T-helper 17 cell (primary cell): ENCODE results near the gene MAP4K3. TPM values are rescaled to one million over a fixed set of nuclear protein-coding genes. Genes with fewer than 3 reads are reported as not detected.
"Not testable (repeated sequence)": the region's sequence is repeated elsewhere in the genome, so short reads cannot be mapped to it uniquely, and the experiment has no call there.

Experiments used
- ATAC-seq: fragments of 150-1000 bp; cut with Tn5 transposase; 2 replicates; pipeline ENCODE4 v1.10.0; 2021; ENCODE audit warnings: mild to moderate bottlenecking, moderate library complexity
- DNase-seq, 3 donors: peaks; one replicate each; pipeline versions ENCODE4 v3.0.0 to v3.0.0-alpha.2; 2020 to 2021
- H3K9me3 ChIP-seq: one replicate; pipeline ENCODE4 v1.7.0; 2013; ENCODE audit warnings: low read length, mild to moderate bottlenecking; ENCODE audit not compliant: control insufficient read depth, poor library complexity, severe bottlenecking
- H3K27ac Mint-ChIP-seq: one replicate; pipeline ENCODE4 v1.8.0; 2022; ENCODE audit warnings: mild to moderate bottlenecking, moderate library complexity, mixed read lengths
- H3K27me3 Mint-ChIP-seq: one replicate; pipeline ENCODE4 v1.8.0; 2022; ENCODE audit warnings: mixed read lengths
- H3K36me3 Mint-ChIP-seq: one replicate; pipeline ENCODE4 v1.8.0; 2022; ENCODE audit warnings: low read depth, mixed read lengths
- H3K4me1 Mint-ChIP-seq: one replicate; pipeline ENCODE4 v1.8.0; 2022; ENCODE audit warnings: mild to moderate bottlenecking, mixed read lengths
- H3K4me3 Mint-ChIP-seq: one replicate; pipeline ENCODE4 v1.8.0; 2022; ENCODE audit warnings: mild to moderate bottlenecking, moderate library complexity, mixed read lengths
- total RNA-seq, 4 donors: library from RNA in 2 of 4; stranded (reverse) in 2 of 4; gene quantifications; one replicate each; pipeline ENCODE4 v1.2.3 and lab custom pipeline; 2022 to 2026

Gene MAP4K3
- total RNA-seq, 2 donors from 2014 or later: 18.8 to 19.7 TPM

DNA sequence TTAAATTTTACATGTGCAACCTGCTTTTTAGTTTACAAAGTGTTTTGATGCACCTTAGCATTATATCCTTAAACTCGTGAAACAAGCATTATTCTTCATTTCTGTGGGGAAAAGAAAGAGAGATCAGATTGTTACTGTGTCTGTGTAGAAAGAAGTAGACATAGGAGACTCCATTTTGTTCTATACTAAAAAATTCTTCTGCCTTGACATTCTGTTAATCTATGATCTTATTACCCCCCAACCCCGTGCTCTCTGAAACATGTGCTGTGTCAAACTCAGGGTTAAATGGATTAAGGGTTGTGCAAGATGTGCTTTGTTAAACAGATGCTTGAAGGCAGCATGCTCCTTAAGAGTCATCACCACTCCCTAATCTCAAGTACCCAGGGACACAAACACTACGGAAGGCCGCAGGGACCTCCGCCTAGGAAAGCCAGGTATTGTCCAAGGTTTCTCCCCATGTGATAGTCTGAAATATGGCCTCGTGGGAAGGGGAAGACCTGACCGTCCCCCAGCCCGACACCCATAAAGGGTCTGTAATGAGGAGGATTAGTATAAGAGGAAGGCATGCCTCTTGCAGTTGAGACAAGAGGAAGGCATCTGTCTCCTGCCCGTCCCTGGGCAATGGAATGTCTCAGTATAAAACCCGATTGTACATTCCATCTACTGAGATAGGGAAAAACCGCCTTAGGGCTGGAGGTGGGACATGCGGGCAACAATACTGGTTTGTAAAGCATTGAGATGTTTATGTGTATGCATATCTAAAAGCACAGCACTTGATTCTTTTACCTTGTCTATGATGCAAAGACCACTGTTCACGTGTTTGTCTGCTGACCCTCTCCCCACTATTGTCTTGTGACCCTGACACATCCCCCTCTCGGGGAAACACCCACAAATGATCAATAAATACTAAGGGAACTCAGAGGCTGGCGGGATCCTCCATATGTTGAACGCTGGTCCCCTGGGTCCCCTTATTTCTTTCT lies 115.7 kb downstream of the MAP4K3 start:
- not testable (repeated sequence) for H3K27ac Mint-ChIP-seq, H3K27me3 Mint-ChIP-seq, DNase-seq, H3K36me3 Mint-ChIP-seq, H3K4me3 Mint-ChIP-seq, H3K4me1 Mint-ChIP-seq, H3K9me3 ChIP-seq, ATAC-seq

DNA sequence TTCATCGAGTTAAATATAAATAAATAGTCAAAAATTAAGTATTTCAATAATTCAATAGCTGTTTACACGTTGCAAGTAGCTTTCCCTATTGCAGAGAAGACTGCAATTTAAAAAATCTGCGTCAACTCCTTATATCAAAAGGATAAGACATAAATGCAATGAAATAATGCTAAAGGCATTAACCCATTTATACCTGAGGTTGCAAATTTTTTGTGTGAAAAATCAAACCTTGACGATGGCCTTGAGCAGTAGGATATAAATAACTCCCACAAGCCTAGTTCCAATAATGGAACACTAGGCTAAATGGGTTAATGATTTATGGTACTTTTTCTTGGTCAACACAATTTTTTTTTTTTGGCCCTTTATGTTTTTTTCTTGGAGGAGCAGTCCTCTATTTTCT lies 116.9 kb downstream of the MAP4K3 start:
- Mint-ChIP-seq H3K27ac (no peak overlapping the region), H3K4me1 (no peaks in the 10 kb centered on the region), H3K4me3 (no peak overlapping the region), H3K27me3 (no peaks in the 10 kb centered on the region), H3K36me3 (no peaks in the 10 kb centered on the region)
- ATAC-seq (no peak), DNase-seq (no peak)
- no peaks in the 10 kb centered on the region for H3K9me3 ChIP-seq

GRCh38 chr2:39313575-39313974 lies 123.5 kb downstream of the MAP4K3 start:
- no peak overlapping the region for H3K4me3 Mint-ChIP-seq
- H3K27me3 Mint-ChIP-seq: no peaks in the 10 kb centered on the region
- H3K9me3 ChIP-seq: no peaks in the 10 kb centered on the region
- DNase-seq (no peak), ATAC-seq (no peak)
- peaks cover 3% of the 10 kb centered on the region for H3K36me3 Mint-ChIP-seq
- no peaks in the 10 kb centered on the region for H3K4me1 Mint-ChIP-seq
- H3K27ac Mint-ChIP-seq: no peak overlapping the region

GRCh38 chr2:39311469-39311868 lies 125.6 kb downstream of the MAP4K3 start:
- H3K36me3 Mint-ChIP-seq: peaks cover 3% of the 10 kb centered on the region
- no peaks in the 10 kb centered on the region for H3K4me1 Mint-ChIP-seq

GRCh38 chr2:39308778-39309177 lies 128.3 kb downstream of the MAP4K3 start:
- Mint-ChIP-seq H3K27ac (no peak overlapping the region), H3K36me3 (peaks cover 3% of the 10 kb centered on the region), H3K27me3 (no peaks in the 10 kb centered on the region), H3K4me3 (no peak overlapping the region), H3K4me1 (no peaks in the 10 kb centered on the region)
- no peaks in the 10 kb centered on the region for H3K9me3 ChIP-seq
- DNase-seq: no peak
- no peak for ATAC-seq

More at GRCh38 chr2:39311469-39311868, 125.6 kb downstream of the MAP4K3 start:
- no peak for ATAC-seq
- H3K9me3 ChIP-seq: no peaks in the 10 kb centered on the region
- Mint-ChIP-seq H3K4me3 (no peak overlapping the region), H3K27ac (no peak overlapping the region), H3K27me3 (no peaks in the 10 kb centered on the region)
- no peak for DNase-seq

- Mint-ChIP-seq H3K36me3 (no peaks in the 10 kb centered on the region), H3K4me1 (no peaks in the 10 kb centered on the region), H3K27me3 (no peaks in the 10 kb centered on the region), H3K4me3 (no peak overlapping the region), H3K27ac (no peak overlapping the region)
- H3K9me3 ChIP-seq: no peaks in the 10 kb centered on the region
- no peak for ATAC-seq
- no peak for DNase-seq
Observed at GRCh38 chr2:39306626-39307025, 130.5 kb downstream of the MAP4K3 start.

GRCh38 chr2:39304729-39305128 lies 132.4 kb downstream of the MAP4K3 start:
- Mint-ChIP-seq H3K4me1 (no peaks in the 10 kb centered on the region), H3K27ac (no peak overlapping the region), H3K27me3 (no peaks in the 10 kb centered on the region), H3K4me3 (no peak overlapping the region), H3K36me3 (no peaks in the 10 kb centered on the region)
- ATAC-seq (no peak), DNase-seq (no peak)
- no peaks in the 10 kb centered on the region for H3K9me3 ChIP-seq

DNA sequence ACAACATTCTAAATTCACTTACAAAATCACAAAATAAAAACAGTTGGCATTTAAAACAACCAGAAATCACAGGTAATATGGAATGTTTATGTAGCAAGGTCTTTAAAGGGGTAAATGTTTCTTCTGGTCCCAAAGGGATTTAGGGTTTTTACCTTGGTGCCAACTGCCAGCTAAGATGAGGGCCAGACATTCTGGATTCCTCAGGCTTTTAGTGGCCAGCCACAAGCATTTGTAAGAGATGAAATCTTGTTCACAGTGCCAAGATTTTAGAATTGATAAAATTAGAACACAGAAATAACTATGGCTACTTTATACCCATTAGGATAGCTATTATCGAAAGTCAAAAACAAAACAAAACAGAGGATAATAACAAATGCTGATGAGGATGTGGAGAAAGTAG lies 132.9 kb downstream of the MAP4K3 start:
- no peaks in the 10 kb centered on the region for H3K27me3 Mint-ChIP-seq
- no peak for ATAC-seq
- no peak for DNase-seq
- no peaks in the 10 kb centered on the region for H3K36me3 Mint-ChIP-seq
- H3K4me3 Mint-ChIP-seq: no peak overlapping the region
- H3K27ac Mint-ChIP-seq: no peak overlapping the region
- H3K4me1 Mint-ChIP-seq: no peaks in the 10 kb centered on the region
- H3K9me3 ChIP-seq: no peaks in the 10 kb centered on the region

- H3K36me3 Mint-ChIP-seq: peaks cover 3% of the 10 kb centered on the region
- H3K4me1 Mint-ChIP-seq: no peaks in the 10 kb centered on the region
- DNase-seq (no peak), ATAC-seq (no peak)
- H3K4me3 Mint-ChIP-seq: no peak overlapping the region
- H3K27ac Mint-ChIP-seq: no peak overlapping the region
- H3K9me3 ChIP-seq: no peaks in the 10 kb centered on the region
- no peaks in the 10 kb centered on the region for H3K27me3 Mint-ChIP-seq
Observed at GRCh38 chr2:39301352-39301751, 135.7 kb downstream of the MAP4K3 start.

DNA sequence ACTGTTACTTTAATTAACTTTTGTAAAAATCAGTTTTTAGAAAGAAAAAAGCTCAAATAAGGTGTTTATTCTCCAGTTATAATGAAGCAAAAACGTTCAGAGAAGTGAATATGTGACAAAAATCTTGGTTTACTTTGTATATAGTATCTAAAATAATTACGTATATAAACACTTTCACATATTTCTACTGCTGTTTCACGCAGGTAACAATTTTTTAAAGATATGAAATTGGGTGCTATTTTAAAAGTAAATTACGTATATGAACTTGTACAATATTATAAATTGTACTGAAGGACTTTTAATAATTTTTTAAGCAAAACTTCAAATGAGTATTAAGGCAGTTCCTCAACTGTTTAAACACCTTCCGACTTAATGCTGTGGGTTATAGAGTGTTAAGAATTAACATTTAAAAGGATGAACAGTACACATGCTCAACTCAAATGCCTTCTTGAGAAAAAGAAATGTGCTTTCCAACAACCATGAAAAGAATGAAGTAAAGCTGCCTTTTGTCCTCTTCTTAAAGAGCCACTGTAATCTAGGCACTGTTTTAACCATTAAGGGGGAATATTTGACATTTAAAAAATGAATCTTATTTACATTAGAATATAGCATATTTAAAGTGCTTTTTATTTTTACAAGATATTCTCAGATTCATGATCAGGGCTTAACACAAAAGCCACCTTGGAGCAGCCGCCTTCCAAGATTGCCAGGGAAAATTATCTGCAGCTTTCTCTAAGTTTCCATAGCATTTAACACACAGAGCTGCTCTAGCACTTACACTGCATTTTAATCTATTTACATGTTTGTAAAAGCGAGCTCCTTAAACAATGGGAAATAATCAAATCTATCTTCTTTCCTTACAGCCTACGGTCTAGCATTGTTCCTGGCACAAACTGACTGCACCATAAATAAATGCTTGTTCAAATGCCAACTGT lies 136.8 kb downstream of the MAP4K3 start:
- H3K4me3 Mint-ChIP-seq: no peak overlapping the region
- H3K36me3 Mint-ChIP-seq: peaks cover 3% of the 10 kb centered on the region
- no peak overlapping the region for H3K27ac Mint-ChIP-seq
- no peaks in the 10 kb centered on the region for H3K4me1 Mint-ChIP-seq
- ATAC-seq: no peak
- H3K27me3 Mint-ChIP-seq: no peaks in the 10 kb centered on the region
- no peaks in the 10 kb centered on the region for H3K9me3 ChIP-seq
- DNase-seq: no peak

GRCh38 chr2:39290433-39290832 lies 146.7 kb downstream of the MAP4K3 start:
- no peaks in the 10 kb centered on the region for H3K27me3 Mint-ChIP-seq
- DNase-seq (no peak), ATAC-seq (no peak)
- no peaks in the 10 kb centered on the region for H3K4me1 Mint-ChIP-seq
- H3K36me3 Mint-ChIP-seq: peaks cover 7% of the 10 kb centered on the region
- no peak overlapping the region for H3K27ac Mint-ChIP-seq
- no peaks in the 10 kb centered on the region for H3K9me3 ChIP-seq
- H3K4me3 Mint-ChIP-seq: no peak overlapping the region

DNA sequence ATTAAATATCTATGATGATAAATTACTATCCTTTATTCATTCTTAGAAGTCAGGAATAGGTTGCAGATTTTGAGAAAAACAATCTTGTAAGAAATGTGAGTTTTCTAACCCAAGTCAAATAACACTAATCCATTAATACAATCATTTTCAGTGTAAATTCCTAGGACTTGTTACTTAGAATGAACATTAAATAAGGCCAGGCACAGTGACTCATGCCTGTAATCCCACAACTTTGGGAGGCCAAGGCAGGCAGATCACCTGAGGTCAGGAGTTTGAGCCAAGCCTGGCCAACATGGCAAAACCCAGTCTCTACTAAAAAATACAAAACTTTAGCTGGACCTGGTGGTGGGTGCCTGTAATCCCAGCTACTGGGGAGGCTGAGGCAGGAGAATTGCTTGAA lies 147.5 kb downstream of the MAP4K3 start:
- no peak for ATAC-seq
- Mint-ChIP-seq H3K27ac (no peak overlapping the region), H3K27me3 (no peaks in the 10 kb centered on the region), H3K4me3 (no peak overlapping the region), H3K4me1 (no peaks in the 10 kb centered on the region), H3K36me3 (peaks cover 7% of the 10 kb centered on the region)
- DNase-seq: no peak
- H3K9me3 ChIP-seq: no peaks in the 10 kb centered on the region

GRCh38 chr2:39283561-39283960 lies 153.5 kb downstream of the MAP4K3 start:
- DNase-seq: no peak
- ATAC-seq: no peak
- no peaks in the 10 kb centered on the region for H3K9me3 ChIP-seq
- Mint-ChIP-seq H3K27me3 (no peaks in the 10 kb centered on the region), H3K4me1 (no peaks in the 10 kb centered on the region), H3K27ac (no peak overlapping the region), H3K36me3 (peaks cover 2% of the 10 kb centered on the region), H3K4me3 (no peak overlapping the region)
